G401 (cell line): ENCODE results near the gene MIB2. TPM values are rescaled to one million over a fixed set of nuclear protein-coding genes. Genes with fewer than 3 reads are reported as not detected.
"Not testable (repeated sequence)": the region's sequence is repeated elsewhere in the genome, so short reads cannot be mapped to it uniquely, and the experiment has no call there.

ENCODE experiments used
- DNase-seq: peaks from one replicate; pipeline ENCODE4 v3.0.0-alpha.2; 2015; ENCODE audit warnings: low spot score
- in situ Hi-C: cut with HindIII; loops from 2 replicates; pipeline ENCODE4 v1.10.0; 2016; ENCODE audit warnings: low sequenced_read_pairs, mixed read lengths
- total RNA-seq: library from RNA; depleted of rRNA; stranded (reverse); fragments of >200 nt; shearing (Covaris generic); gene quantifications from 2 replicates; pipeline ENCODE4 v1.2.3, GENCODE V29; 2014; rRNA removed

MIB2 gene
- 37.1 and 63.9 TPM in 2 replicates for total RNA-seq

- in situ Hi-C loops = no loop called here
These were observed at the start of gene MIB2 for GRCh38 chr1:1615256-1616044. Gene MIB2 (plus strand): TSS chr1:1615500. CDS start chr1:1623453, 7,953 bp downstream.

GRCh38 chr1:1567152-1567875, 48.0 kb upstream of the MIB2 start:
- DNase-seq = no peak
- in situ Hi-C loops = loop anchor here (10.0 kb wide), 1 partner anchor 193 kb away; the partner anchor contains the start of gene AURKAIP1

More at GRCh38 chr1:1615256-1616044, at the start of gene MIB2:
- DNase-seq = peak; percentile 97

DNA sequence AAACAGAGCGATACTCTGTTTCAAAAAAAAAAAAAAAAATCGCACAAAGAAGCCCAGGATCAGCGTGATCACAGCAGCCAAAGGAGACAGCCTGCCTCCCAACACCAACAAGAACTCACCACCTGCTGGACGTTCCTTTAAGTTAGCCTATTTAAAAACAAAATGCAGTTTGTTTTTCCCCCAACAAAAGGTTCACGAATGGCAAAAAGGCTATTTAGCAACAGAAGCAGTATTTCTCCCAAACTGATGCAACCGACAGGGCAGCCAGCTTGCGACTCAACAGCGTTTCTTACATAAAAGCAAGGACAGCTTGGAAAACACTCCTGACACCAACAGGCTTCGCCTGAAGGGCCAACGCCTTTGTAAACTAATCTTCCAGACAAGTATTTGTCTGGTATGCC, 47.4 kb upstream of the MIB2 start:
- no peak for DNase-seq
- in situ Hi-C loops = loop anchor here (10.0 kb wide), 1 partner anchor 193 kb away; the partner anchor contains the start of gene AURKAIP1

GRCh38 chr1:1569341-1569740, 46.0 kb upstream of the MIB2 start:
- in situ Hi-C loops = loop anchor here (10.0 kb wide), 1 partner anchor 195 kb away; the partner anchor contains the start of gene AURKAIP1
- no peak for DNase-seq

DNA sequence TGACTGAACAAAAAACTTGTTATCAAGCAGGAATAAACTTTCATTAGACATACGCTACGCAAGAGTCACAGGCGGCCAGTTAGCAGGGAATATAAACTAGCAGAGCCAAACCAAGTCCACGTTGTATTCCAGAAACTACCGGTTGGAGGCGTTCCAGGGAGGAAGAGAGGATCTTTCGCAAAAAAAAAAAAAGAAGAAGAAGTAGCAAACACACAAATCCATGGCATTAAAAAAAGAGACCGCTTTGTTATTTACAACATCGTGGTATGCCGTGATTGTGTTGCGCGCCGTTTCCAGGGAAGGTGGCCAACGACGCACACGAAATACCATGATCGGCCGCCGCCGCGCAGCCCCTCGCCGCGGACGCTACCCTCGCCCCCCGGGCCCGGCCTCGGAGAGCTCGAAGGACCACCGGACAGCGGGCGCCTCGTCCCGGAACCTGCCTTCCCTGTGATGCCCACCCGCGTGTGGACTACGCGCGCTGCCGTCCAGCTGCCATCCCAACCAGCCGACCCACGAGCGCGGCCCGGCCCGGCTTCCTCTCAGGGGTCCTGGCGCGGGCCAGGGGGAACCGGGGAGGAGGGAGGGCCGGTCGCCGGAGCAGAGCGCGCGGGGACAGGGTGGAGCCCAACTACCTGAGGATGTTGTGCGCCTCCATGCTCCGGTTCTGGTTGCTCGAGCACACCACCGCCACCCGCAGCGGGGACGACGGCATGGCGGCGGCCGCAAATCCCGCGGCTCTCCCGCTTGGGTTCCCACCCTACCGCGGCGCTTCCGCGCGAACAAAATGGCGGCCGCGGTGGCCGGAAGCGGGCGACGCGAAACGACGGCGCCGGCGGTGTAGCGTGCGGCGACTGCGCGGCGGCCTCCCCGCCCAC, 41.2 kb upstream of the MIB2 start:
- DNase-seq = peak; percentile 37
- in situ Hi-C loops = no loop called here

DNA sequence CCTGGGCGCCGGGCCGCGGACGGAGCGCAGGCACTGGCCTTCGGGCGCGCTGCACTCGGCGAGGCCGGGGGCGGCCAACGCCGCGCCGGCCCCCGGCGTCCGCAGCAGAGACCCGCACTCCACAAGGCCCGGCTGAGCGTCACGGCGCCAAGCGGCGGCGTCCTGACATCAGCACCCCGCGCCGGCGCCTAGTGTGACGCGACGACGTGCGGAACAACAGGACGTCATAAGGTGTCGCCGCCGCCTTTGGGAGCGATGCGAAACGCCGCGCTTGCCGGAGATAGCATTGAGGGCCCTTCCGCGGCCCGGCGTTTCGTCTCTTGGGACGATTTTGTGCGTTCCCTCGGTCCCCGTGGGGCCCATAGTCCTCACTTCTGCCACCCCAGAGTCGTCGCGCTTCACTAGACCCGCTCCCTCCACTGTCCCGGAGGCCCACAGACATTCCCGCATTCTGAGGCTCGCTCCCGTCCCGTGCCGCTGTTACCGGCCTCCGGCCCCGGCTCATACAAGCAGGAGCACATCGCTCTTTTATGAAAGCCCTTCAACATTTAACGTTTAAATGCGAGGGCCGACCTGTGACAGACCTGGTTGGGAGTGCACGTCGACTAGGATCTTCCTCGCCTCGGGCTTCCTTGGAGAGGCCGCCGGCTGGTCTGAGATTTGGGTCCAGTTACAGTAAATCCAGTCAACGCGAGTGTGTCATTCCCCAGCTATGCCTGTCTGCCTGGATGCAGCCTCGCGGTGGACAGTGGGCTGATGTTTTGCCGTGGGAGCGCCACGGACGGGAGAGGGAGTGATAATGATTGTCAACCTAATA, 40.4 kb upstream of the MIB2 start, which contains the start of gene SSU72:
SSU72 (minus strand) TSS at position 143 of the 817 bp plus-strand sequence. CDS start 306 bp downstream, outside the sequence.
- in situ Hi-C loops = no loop called here
- peak; percentile 86 for DNase-seq

GRCh38 chr1:1577367-1578011, 37.8 kb upstream of the MIB2 start:
- DNase-seq = no peak
- in situ Hi-C loops = no loop called here

- in situ Hi-C loops = no loop called here
- no peak for DNase-seq
These were observed 36.8 kb upstream of the MIB2 start for GRCh38 chr1:1578371-1578940.

- no peak for DNase-seq
- in situ Hi-C loops = no loop called here
These were observed 32.5 kb upstream of the MIB2 start for GRCh38 chr1:1582585-1583346.

- in situ Hi-C loops = no loop called here
These were observed 31.8 kb upstream of the MIB2 start for GRCh38 chr1:1583347-1584010.

GRCh38 chr1:1591452-1591851, 23.8 kb upstream of the MIB2 start:
- DNase-seq = no peak
- in situ Hi-C loops = no loop called here

More at GRCh38 chr1:1583347-1584010, 31.8 kb upstream of the MIB2 start:
- DNase-seq = no peak

DNA sequence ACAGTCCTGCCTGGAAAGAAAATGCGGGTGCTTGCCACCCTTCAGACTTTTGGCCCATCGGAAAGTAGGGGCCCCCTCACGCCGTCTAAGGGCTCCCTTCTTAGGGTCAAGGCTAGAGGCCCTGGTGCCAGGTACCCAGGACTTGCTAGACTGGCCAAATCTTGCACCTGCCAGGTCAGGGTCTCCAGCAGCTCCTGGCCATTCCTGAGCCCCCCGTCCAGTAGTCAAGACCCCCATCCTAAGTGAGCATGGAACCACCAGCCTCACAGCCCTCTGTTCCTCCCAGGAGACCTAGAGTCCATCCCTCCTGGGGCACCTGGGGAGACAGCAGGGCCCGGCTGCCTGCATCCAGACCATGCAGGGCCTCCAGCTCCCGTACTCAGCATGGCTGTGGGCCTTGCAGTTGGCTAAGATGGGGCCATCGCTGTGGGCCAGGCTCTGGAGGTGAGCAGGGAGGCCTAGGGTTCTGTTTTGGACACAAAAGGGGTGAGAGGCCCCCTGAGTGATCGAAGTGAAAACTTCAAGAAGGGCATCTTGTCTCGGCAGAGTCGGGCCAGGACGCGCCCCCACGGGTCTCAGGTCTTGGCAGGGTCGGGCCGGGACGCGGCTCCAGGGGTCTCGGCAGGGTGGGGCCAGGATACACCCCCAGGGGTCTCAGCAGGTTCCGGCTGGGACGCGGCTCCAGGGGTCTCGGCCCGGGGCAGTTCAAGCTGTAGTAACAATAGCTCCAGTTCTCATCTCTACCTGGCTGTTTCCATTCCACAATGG, 21.3 kb upstream of the MIB2 start:
- no peak for DNase-seq
- in situ Hi-C loops = no loop called here

GRCh38 chr1:1594602-1595260, 20.6 kb upstream of the MIB2 start:
- peak; percentile 59 for DNase-seq
- in situ Hi-C loops = no loop called here

GRCh38 chr1:1595341-1595740, 20.0 kb upstream of the MIB2 start:
- in situ Hi-C loops, DNase-seq: not testable (repeated sequence)
